Esophagus muscularis mucosa (tissue), 4 donors: Measurements from ENCODE around the gene TRAF3. TPM values are rescaled to one million over a fixed set of nuclear protein-coding genes. Genes with fewer than 3 reads are reported as not detected.
"Not testable (repeated sequence)": the region's sequence is repeated elsewhere in the genome, so short reads cannot be mapped to it uniquely, and the experiment has no call there.

Experiments used
- DNase-seq: peaks from one replicate; pipeline ENCODE4 v3.0.0-alpha.2; 2017; ENCODE audit errors: extremely low spot score
- H3K27ac ChIP-seq, 4 donors: fragments of 200-600 bp; sonication (generic); replicated peaks in 1 of 4; 1 replicate in 3 of 4; 2 replicates in 1 of 4; pipeline ENCODE4 v1.5.1; 2016 to 2019; ENCODE audit warnings: mild to moderate bottlenecking in 1 of 4
- H3K27me3 ChIP-seq, 4 donors: fragments of 200-600 bp; sonication (generic); one replicate each; pipeline versions ENCODE4 v1.5.1 to v1.6.0; 2016 to 2019
- H3K36me3 ChIP-seq, 4 donors: fragments of 200-600 bp; sonication (generic); one replicate each; pipeline ENCODE4 v1.5.1; 2016 to 2019
- H3K4me1 ChIP-seq, 4 donors: fragments of 200-600 bp; sonication (generic); one replicate each; pipeline ENCODE4 v1.5.1; 2016 to 2019
- H3K4me3 ChIP-seq, 4 donors: fragments of 200-600 bp; sonication (generic); 1 replicate in 2 of 4; 2 replicates in 2 of 4; pipeline ENCODE4 v1.5.1; 2016 to 2019; ENCODE audit warnings: mild to moderate bottlenecking in 4 of 4, moderate library complexity in 1 of 4
- H3K9me3 ChIP-seq, 4 donors: fragments of 200-600 bp; sonication (generic); 1 replicate in 3 of 4; 2 replicates in 1 of 4; pipeline ENCODE4 v1.5.1; 2016 to 2019
- EP300 ChIP-seq: sonication (generic); formaldehyde crosslinking; IDR thresholded peaks from one replicate; pipeline ENCODE4 v1.6.1; 2017; ENCODE audit warnings: antibody characterized with exemption
- POLR2A ChIP-seq: fragments of 450-650 bp; IDR thresholded peaks from one replicate; pipeline ENCODE4 v1.6.1; 2017; ENCODE audit warnings: antibody characterized with exemption, moderate library complexity, mild to moderate bottlenecking, low read depth
- POLR2AphosphoS5 ChIP-seq, 2 donors: sonication (generic); formaldehyde crosslinking; IDR thresholded peaks; one replicate each; pipeline ENCODE4 v1.6.1; 2017; ENCODE audit warnings: antibody characterized with exemption in 2 of 2
- WGBS: methylation state at CpG from one replicate; pipeline ENCODE4 v1.1.5; 2018; 5-methylcytosine and 5-hydroxymethylcytosine counted together
- intact Hi-C: fragments of 100-400 bp; cut with DNase I; formaldehyde crosslinking; loops from one replicate; pipeline ENCODE4 v1.15.1; 2023
- total RNA-seq, 4 donors: library from RNA; depleted of rRNA; stranded (reverse); fragments of >200 nt; gene quantifications; one replicate each; pipeline versions ENCODE4 v1.1.0 to v1.2.1, GENCODE V29; 2016
- TF ChIP-seq, protein P1 (sequence below), 3 experiments: fragments of 200-600 bp in 2 of 3; fragments of 450-650 bp in 1 of 3; sonication (generic) in 2 of 3; IDR thresholded peaks; one replicate each; pipeline ENCODE4 v1.5.1; 2017 to 2019; ENCODE audit warnings: antibody characterized with exemption in 3 of 3, mild to moderate bottlenecking in 2 of 3, moderate library complexity in 1 of 3

TRAF3 gene
- total RNA-seq, 4 donors from 2014 or later: 9.6 to 19.1 (median 17.5) TPM

DNA sequence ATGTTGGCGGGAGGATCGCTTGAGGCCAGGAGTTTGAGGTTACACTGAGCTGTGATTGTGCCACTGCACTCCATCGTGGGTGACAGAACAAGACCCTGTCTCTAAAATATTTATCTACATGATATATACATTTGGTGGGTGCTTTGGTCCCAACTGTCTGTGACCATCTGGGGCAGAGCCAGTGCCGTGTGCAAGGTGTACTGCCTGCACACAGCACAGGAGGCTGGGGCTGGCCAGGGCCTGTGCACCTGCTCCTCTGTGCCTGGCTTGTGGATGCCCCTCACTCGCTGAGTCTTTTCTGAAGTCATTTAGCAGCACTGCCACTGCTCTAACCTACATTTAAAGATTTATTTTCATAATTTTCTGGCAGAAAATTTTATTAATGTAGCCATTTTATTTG is 58.7 kb downstream of the TRAF3 start:
- no peak for DNase-seq
- Histone ChIP-seq H3K4me3 (no peak overlapping the region), H3K9me3 (no peaks in the 10 kb centered on the region), H3K36me3 (peaks cover 0 to 5% (median 0%) of the 10 kb centered on the region in 4 donors), H3K27me3 (no peaks in the 10 kb centered on the region), H3K4me1 (no peaks in the 10 kb centered on the region), H3K27ac (no peak overlapping the region)
- TF ChIP-seq POLR2A: no peak
- TF ChIP-seq POLR2AphosphoS5 (IDR thresholded peaks at IDR 0.05): no peak
- TF ChIP-seq EP300: no peak
- TF ChIP-seq, protein P1, sequence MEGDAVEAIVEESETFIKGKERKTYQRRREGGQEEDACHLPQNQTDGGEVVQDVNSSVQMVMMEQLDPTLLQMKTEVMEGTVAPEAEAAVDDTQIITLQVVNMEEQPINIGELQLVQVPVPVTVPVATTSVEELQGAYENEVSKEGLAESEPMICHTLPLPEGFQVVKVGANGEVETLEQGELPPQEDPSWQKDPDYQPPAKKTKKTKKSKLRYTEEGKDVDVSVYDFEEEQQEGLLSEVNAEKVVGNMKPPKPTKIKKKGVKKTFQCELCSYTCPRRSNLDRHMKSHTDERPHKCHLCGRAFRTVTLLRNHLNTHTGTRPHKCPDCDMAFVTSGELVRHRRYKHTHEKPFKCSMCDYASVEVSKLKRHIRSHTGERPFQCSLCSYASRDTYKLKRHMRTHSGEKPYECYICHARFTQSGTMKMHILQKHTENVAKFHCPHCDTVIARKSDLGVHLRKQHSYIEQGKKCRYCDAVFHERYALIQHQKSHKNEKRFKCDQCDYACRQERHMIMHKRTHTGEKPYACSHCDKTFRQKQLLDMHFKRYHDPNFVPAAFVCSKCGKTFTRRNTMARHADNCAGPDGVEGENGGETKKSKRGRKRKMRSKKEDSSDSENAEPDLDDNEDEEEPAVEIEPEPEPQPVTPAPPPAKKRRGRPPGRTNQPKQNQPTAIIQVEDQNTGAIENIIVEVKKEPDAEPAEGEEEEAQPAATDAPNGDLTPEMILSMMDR (IDR thresholded peaks at IDR 0.05): no peak
- WGBS: 95% methylated on average over 4 of the region's 5 CpGs
- intact Hi-C loops: no loop called here

DNA sequence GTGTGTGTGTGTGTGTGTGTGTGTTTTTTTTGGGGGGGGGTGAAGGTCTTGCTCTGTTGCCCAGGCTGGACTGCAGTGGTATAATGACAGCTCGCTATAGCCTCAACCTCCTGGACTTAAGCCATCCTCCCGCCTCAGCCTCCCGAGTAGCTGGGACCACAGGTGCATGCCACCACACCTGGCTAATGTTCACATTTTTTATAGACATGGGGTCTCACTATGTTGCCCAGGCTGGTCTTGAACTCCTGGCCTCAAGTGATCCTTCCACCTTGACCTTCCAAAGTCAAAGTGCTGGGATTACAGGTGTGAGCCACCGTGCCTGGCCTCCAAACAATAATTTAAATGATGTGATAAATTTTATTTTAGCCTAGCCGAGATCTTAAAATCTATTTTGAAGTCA is 59.9 kb downstream of the TRAF3 start:
- intact Hi-C loops, H3K4me3 ChIP-seq, DNase-seq, H3K36me3 ChIP-seq, H3K4me1 ChIP-seq, H3K27me3 ChIP-seq, H3K9me3 ChIP-seq, H3K27ac ChIP-seq: not testable (repeated sequence)
- 91% methylated on average over 5 of the region's 5 CpGs for WGBS

DNA sequence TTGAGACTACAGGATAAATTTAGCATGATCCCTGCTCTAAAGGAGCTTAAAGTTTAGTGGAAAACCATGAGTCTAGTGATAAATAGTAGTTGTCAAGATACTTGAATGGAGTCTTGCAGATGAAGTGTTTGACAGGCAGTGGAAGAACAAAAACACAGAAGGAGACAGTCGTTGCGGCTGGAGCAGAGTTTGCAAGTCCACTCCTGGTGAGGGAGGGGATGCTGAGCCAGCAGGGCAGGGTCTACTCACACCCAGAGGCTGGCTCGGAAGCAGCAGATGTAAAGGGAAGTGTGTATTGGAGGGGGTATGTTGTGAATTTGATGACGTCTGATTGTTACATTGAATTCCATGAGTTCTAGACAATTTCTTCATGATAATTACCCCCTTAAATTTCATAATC is 61.3 kb downstream of the TRAF3 start:
- DNase-seq: no peak
- intact Hi-C loops: no loop called here
- TF ChIP-seq, protein P1 (IDR thresholded peaks at IDR 0.05): no peak
- TF ChIP-seq POLR2AphosphoS5 (IDR thresholded peaks at IDR 0.05) (no peak), EP300 (no peak), POLR2A (no peak)
- Histone ChIP-seq H3K9me3 (no peaks in the 10 kb centered on the region), H3K4me1 (no peaks in the 10 kb centered on the region), H3K4me3 (no peak overlapping the region), H3K27ac (no peak overlapping the region), H3K36me3 (peaks cover 0 to 5% (median 0%) of the 10 kb centered on the region in 4 donors), H3K27me3 (no peaks in the 10 kb centered on the region)
- WGBS: 81% methylated on average over 4 of the region's 4 CpGs

DNA sequence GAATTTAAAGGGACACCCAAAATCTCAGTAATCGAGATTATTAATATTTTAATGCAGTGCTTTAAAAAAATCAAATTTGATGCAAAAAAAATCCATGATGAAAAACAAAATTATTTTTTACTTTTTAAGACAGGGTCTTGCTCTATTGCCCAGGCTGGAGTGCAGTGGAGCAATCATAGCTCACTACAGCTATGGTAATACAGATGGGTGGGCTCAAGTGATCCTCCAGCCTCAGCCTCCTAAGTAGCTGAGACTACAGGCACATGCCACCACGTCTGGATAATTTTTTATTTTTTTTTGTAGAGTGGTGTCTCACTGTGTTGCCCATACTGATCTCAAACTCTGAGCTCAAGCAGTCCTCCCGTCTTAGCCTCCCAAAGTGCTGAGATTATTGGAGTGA is 62.9 kb downstream of the TRAF3 start:
- no peaks in the 10 kb centered on the region for H3K36me3 ChIP-seq
- TF ChIP-seq POLR2A (no peak), POLR2AphosphoS5 (IDR thresholded peaks at IDR 0.05) (no peak), EP300 (no peak)
- TF ChIP-seq, protein P1 (IDR thresholded peaks at IDR 0.05): no peak
- 91% methylated on average over 3 of the region's 3 CpGs for WGBS
- intact Hi-C loops: no loop called here
- H3K4me3 ChIP-seq: no peak overlapping the region
- H3K9me3 ChIP-seq: no peaks in the 10 kb centered on the region
- H3K27me3 ChIP-seq: no peaks in the 10 kb centered on the region
- H3K4me1 ChIP-seq: no peaks in the 10 kb centered on the region
- DNase-seq: no peak
- H3K27ac ChIP-seq: no peak overlapping the region

DNA sequence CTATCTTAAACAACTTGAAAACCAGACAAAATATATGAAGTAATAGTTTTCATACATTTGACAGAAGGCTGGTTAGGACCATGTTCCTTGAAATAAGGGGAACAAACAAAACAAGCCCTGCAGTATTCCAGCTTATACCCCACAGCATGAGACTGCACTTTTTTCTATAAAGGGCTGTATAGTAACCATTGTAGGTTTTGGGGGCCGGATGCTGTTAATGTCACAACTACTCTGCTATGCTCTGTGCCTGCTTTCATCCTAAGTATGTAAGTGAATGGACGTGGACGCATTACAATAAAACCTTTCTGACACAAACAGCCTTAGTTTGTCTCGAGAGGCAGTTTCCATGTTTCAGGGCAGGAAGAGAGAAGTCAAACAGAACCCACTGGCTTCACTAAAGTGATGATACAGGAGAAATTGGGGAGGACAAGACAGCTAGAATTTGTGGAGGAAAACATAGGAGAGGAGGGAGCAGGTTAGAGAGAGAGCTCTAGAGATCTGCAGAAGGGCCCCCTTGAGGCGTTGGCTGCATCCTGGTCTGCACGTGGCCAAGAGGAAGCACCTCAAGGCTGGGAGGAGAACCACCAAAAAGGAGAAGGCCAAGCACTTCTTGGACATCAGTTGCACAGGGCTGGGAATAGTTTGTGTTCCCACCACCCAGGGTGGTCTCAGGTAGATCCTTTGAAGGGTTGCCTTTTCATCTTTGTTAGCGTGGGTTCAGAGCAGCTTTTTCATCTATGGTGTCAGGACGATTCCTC is 63.7 kb downstream of the TRAF3 start:
- Histone ChIP-seq H3K27ac (no peak overlapping the region), H3K4me3 (no peak overlapping the region), H3K27me3 (no peaks in the 10 kb centered on the region), H3K9me3 (no peaks in the 10 kb centered on the region), H3K4me1 (no peaks in the 10 kb centered on the region), H3K36me3 (no peaks in the 10 kb centered on the region)
- DNase-seq: no peak
- 78% methylated on average over 8 of the region's 8 CpGs for WGBS
- intact Hi-C loops: no loop called here
- TF ChIP-seq, protein P1 (IDR thresholded peaks at IDR 0.05): no peak
- TF ChIP-seq EP300 (no peak), POLR2AphosphoS5 (IDR thresholded peaks at IDR 0.05) (no peak), POLR2A (no peak)
